Stimulated activated CD8-positive, alpha-beta memory T cell treated with anti-CD3 and anti-CD28 coated beads, Interleukin-15, amount 100 ng/mL, for 48 hours (primary cell): Measurements from ENCODE around the gene PBX1.

Source experiments
- DNase-seq, 2 donors: peaks; one replicate each; pipeline ENCODE4 v3.0.0-alpha.2; 2020; ENCODE audit warnings: low read depth in 2 of 2

Gene PBX1

GRCh38 chr1:164617377-164618201 lies 58.6 kb downstream of the PBX1 start:
- no peak for DNase-seq

GRCh38 chr1:164618202-164618564 lies 59.2 kb downstream of the PBX1 start:
- DNase-seq = no peak

DNA sequence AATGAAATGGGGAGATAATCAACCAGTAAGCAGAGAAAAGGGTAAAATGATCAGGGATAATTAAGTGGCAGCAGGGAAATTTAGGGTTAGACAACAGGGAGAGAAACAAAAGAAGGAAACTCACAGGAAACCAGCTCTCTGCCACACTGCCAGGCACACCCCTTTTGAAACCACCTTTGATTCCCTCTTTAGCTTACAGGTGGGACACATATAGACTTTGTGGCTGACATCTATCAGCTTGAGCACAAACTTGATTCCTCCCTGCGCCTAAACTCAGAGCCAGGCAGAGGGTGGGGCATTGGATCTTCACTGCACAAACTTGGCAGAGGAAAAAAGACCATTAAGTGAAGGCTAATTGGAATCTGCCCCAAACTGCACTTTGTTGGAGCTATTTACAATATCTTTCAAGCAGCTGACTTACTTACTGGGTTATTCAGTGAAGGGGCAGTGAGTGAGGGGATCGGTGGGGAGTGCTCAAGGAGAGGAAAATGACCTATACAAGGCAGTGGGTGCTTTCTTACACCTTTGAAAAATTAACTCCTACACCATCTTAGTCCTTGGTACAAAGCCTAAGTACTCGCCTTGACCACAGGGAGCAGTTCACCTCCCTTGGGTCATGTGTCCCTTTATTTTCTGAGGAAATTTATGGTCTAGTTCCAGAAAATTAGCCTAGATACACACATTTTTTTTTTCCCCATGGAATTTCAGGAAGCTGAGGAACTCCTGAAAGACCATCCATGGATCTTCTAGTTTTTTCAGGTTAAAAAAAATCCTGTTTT lies 60.2 kb downstream of the PBX1 start:
- no peak for DNase-seq

- no peak for DNase-seq
Observed at GRCh38 chr1:164622068-164622845, 63.3 kb downstream of the PBX1 start.

DNA sequence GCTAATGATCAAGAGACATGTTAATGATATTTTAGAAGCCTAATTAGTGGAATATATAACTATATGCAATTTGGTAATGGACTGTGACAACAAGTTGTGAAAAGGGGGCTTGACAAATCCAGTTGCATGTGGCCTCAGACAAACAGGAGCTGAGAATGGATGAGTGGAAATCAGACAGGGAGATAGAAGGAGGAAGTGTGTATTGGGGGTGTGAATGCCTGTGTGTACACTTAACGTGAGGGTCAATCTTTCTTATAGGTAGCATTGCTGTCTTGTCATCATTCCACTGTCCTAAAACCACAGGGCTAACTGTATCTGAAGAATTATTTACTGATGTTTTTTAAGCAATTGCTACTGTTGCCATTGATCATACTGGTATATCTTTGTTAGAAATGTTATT lies 64.8 kb downstream of the PBX1 start:
- DNase-seq = no peak

- no peak for DNase-seq
Observed at GRCh38 chr1:164624400-164624799, 65.4 kb downstream of the PBX1 start.

- DNase-seq = no peak
Observed at GRCh38 chr1:164625004-164625617, 66.1 kb downstream of the PBX1 start.

GRCh38 chr1:164628772-164629171 lies 69.8 kb downstream of the PBX1 start:
- DNase-seq = no peak

DNA sequence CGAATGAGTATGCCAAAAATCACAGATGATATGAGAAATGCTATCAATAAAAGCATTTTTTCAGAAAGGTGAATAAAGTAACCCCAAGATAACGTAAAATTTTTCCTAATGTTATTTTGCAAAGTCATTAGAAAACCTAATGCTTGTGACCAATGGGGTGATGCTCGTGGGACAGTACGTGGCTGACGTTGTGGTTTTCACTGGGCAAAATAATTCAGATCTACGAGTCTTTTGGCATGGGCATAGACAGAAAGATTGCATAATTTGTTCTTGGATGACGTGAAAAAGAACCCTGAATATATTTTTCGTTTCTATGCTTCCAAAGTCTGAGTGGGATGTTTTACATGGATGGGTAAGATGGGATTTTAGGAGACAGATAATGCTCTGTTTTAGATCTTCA lies 71.0 kb downstream of the PBX1 start:
- DNase-seq = no peak

- no peak for DNase-seq
Observed at GRCh38 chr1:164630626-164631396, 71.8 kb downstream of the PBX1 start.

GRCh38 chr1:164631751-164632150 lies 72.8 kb downstream of the PBX1 start:
- DNase-seq = no peak

GRCh38 chr1:164633997-164634396 lies 75.0 kb downstream of the PBX1 start:
- DNase-seq = no peak

DNA sequence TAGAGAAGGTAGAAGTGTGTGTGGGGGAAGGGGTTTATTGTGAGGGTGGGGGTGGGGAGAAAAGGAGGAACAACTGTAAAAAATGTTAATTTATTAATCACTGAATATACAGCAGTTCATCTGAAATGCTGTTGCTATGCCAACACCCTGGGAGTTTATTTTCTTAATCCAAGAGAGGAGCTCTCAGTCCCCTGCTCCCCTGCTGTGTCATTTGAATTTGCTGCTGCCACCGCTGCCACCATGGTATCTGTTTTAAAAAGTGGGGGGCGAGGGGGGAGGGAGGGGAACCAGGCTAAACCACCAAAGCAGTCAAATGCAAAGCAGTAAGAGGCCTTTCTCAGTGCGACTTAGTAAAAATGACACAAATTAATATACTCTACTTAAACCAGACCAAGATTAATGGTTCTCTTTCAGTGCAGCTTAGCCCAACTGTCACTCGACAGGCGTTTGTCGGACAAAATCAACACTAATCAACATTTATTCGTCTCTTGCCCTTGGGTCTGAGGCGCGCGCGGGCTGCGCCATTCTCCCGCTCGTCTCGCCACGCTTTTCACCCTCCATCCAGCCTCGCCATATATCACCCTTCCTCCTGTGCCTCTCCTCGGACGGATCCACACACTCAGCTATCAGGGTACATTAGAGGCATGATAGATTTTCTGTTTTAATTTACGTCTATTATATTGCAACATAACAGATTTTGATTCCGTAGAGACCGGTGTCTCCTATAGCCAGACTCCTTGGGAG lies 76.2 kb downstream of the PBX1 start:
- DNase-seq = no peak

DNA sequence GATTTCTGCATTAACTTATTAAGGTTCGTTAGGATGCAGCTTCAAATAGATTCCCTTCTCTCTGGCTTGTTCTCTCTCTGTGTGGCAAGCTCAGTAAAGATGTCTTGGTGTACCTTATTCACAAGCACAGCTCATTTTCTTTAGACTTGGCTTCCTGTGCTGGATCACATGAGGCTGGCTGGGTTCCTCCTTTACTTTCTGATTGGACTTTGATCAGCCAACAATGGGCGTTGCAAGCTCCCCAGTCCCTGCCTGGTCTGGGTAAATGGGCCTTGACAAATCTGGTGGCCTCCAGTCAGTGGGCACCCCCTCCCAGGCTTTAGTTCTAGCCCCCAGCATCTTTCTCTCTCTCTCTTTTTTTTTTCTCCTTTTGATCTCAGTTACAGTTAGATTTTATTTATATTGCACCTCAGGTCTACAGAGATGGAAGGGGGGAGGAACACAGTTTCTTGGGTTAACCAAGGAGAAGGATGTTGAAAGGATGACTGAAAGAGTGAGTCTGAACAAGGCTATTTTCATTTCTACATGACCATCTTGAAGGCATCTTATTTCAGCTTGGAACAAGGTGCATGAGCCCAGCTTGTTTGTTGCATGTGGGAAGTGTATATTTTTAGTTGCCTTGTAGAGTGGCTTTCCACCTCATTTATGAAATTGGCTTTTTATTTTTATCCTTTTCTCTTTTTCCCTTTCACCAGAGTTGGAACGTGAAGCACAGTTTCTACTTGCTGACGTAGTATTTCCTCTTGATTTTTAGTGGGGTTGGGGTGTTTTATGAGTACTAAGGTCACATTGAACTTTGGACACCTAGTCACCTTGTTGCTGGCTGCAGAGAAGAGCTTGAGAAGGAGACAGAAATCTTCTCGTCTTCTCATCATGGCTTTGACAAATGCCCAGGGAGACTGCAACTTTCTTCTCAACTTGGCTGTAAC lies 77.1 kb downstream of the PBX1 start:
- no peak for DNase-seq

DNA sequence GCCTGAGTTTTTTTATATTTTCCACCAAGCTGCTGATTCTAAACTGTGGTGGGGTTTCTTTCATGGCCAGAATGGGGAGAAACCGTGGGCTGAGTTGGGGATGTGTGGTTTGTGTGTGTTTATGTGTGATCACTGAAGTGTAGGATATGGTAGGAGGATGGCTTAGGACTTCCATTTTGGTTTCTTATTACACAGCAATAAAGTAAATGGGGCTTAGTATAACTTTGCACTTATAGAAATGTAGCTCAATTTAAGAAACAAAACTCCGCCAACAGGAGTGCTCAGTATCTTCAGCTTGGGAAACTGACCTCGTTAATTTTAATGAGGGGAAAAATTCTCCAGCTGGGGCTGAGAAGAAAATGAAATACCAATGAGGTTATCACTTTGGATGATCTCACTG lies 77.8 kb downstream of the PBX1 start:
- no peak for DNase-seq

DNA sequence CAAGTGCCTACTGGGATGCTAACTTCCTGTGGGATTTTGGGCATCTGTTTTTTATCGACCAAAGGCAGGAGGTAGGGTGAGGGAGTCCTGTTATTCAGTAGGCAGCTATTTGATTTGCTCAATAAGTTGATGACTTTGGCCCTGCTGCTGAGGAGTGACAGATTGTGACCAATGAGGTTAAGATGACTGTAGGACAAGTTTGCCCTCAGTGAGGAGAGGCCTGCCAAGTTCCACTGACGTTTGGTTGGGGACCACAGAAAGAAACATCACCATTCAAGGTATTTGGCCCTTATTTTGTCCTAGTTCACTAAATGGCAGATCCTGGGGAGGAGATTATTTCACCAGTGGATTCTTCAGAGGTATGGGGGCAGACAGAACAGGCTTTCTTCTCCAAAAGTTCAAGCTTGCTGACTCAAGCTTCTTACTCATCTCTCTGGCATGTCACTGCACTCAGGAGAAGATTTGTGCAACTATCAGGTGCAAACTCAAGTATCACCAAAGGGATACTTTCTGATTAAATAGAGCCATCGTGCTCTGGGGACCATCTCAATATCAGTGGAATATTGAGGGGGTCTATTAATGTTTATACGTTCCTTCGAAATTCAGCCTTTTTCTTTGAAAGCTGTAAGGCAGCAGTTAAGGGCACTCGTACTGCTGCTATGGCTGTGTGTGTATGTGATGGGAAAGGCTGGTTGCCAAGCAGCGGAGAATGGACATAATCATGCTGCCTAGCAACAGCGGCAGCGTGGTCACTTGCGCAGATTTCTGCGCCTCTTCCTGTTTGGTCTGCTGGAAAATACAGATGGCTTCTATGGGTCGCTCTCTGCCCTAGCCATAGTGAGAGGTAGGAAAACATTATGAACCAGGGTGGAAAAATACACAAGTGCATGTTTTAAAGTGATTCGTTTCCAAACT lies 78.7 kb downstream of the PBX1 start:
- DNase-seq = no peak

GRCh38 chr1:164638492-164639202 lies 79.7 kb downstream of the PBX1 start:
- DNase-seq = no peak
